Fibroblast of skin of left biceps (primary cell): Measurements from ENCODE around the gene KIF14.
A peak's percentile ranks its signal among the peaks of the same experiment; 100 is the strongest.
"Not testable (repeated sequence)": the region's sequence is repeated elsewhere in the genome, so short reads cannot be mapped to it uniquely, and the experiment has no call there.

Experiments used
- DNase-seq, 2 experiments: peaks; one replicate each; pipeline ENCODE4 v3.0.0-alpha.2; 2013; ENCODE audit warnings: low read depth in 2 of 2

KIF14 gene

DNA sequence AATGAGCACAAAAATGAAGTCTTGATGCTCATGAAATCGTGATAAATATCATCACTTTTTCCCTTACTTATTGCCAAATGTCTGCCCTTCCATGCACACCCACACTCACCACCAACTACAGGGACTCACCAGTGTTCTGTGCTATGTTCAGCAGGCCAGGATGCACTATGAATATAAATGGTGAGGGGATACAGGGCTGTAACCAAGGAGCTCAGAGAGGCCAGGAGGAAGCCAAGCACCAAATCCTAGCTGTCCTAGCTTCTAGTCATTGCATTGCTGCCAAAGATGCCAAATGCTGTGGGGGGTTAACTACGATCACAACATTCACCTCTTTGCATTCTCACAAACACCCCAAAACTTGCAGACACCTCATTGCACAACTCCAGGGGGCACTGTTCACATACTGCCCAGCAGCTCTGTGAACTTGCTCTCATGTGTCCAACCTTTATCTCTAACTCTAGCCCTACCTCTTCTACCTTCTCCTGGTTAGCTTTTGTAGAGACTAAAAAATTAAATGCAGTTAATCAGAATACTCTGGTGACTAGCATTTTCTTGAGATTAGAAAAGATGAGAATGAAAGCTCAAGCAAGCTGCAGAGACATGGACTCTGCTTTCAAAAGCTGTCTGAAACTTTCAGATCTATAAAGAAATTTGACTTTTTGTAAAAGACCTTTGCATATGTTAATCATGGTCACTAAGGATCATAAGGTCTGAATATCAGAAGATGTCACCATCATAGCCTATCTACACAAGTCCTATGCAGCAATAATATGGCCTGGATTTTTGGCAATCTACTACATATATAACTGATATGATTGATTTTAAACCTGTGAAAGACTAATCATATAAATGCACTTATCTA is 13.9 kb upstream of the KIF14 start:
- DNase-seq = no peak

DNA sequence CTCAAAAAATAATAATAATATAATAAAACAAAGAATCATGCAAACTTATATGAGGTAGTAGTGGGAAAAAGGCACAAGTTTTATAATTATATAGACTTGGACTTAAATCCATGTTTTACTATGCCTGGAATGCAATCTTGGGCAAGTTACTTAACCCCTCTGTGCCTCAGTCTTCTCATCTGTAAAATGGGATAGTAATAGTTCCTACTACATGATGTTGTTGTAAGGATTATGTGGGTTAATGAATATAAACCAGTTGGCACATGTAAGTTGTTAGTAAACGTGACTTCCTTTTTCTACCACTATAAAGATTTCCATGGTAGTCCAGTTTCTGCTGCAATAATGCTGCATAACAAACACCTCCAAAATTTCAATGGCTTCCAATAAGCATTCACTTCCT is 10.8 kb upstream of the KIF14 start:
- no peak for DNase-seq

DNA sequence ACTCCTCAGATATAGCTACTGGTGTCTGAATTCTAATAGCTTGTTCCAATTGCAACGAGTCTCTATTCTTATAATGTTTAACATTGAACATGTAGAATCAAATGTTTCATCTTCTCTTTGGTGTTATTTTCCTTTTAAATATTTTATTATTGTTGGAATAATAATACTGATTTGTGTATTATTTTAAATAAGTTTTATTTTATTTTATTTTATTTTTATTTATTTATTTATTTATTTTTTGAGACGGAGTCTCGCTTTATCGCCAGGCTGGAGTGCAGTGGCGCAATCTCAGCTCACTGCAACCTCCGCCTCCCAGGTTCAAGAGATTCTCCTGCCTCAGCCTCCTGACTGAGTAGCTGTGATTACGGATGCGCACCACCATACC is 10.0 kb upstream of the KIF14 start:
- not testable (repeated sequence) for DNase-seq

DNA sequence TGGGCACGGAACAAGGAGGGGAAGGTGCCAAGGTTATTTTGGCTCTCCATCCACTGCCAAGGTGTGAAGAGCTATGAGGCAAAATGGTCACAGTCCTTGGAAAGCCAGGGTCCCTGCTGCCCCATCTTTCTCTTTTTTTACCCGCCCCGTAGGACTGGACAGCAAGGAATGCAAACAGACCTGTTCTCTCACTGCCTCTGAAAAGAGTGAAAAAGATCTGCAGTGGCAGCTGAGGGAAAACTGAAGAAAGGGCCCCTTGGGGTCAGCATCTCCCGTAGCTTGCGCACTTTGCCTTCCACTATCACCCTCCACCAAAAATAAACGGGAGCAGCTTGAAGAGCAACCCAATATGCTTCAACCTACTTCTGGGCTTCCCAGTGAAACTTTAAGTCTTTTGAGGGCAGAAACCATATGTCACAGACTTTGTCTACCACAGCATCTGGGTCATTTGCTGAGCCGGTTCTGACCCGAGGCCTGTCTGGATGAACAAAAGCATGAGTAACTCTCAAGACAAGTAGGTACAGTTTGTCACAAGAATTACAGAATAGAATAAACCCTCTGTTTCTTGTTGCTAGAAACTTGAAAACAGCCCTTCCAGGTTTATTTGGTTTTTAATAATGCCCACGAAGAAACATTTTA is 9.4 kb upstream of the KIF14 start:
- DNase-seq = no peak

DNA sequence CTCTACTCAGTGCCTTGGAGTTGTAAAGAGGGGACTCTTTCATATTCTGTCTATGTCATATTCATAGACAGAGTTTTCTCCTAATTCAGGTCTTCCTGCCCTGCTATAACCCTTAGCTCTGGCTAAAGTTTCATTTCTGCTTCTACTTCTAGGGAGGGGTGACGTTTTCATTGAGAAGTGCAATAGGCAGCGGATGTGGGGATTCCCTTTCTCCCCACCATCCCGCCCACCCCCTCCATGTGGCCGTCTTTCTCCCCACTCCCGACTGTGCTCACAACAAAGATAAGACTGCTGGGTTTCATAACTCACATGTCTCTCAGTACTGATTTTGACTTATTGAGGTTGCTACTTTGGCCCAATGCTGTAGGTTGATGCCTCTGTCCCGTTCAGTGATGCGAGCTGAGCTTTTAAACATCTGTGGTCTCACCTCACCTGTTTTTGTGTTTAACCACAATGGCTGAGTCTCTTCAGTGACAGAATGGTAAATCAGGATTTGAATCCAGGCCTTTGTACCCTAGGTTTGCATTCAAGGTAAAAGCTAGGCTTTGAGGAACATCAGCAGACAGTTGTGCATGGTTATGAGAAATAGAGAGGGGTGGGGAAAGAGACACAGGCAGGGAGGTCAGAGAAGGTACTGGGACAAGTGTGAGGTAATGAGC is 7.8 kb upstream of the KIF14 start:
- no peak for DNase-seq

DNA sequence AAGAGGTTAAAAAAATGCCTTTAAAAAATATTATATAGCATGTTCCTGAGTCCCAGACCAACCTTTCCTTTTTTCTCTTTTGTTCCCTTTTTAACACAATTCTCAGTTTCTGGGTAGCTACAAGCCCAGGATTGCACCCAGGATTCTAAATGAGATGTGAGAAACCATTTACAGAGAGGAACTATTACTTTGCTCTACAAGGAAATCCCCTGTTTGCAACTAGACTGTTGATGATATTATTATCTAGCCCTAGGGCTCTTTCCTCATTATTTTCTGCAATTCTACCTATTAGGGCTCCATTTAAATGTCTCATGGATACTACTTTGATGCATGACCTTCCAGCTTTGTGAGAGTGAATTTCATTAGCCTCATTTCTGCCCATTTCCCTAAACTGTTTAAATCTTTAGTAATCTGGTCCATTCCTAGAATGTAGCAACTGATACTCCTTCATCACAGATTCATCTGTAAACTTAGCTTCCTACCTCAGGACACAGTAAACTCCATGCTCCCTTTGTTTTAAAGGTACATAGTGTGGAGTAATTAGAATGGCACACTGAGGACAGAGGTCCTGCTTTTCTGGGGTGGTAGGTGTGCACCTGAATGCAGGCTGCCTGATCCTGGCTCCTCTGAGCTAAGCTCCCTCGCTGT is 7.1 kb upstream of the KIF14 start:
- no peak for DNase-seq

DNA sequence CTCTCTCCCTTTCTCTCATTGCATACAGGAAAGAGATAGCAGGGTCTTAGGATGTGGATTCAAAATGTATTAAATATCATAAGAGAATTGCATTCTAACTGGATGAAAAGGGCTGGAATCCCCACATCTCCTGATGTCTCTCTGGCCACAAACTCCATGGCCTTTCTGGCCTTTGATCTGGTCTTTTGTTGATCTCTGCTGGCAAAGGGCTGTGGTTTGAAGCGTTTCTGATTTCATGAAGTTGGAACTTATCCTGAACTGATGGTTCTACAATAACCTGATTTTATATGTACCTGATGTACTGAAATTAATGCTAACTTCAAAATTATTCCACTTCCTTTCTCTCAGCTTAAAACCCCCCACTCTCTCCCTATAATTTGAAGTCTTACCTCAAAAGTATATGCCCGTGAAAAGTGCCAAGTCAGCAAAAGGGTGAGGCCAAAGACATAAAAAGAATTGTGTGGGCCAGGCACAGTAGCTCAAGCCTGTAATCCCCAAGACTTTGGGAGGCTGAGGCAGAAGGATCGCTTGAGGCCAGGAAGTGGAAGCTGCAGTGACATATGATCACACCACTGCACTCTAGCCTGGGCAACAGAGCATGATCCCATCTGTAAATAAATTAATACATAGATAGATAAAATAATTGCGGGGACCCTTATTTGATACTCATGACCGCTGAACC is 6.4 kb upstream of the KIF14 start:
- DNase-seq = no peak

DNA sequence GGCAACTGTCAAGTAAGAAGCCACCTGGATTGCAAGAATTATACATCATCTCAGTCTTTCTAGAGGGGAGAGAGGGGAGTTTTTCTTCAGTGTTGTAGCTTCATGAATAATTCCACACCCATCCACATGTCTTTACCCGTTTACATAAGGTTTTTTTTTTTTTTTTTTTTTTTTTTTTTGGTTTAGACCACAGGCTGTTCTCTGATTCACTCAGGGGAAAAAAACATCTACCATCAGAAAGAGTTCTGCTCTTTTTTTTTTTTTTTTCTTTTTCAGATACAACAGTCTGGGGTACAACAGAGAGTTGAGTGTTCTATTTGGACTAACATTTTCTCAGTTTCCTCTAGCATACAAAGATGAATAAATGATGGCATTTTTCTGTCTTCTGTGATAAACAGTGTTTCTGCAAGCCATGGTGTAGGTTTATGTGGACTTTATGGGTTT is 4.9 kb upstream of the KIF14 start:
- no peak for DNase-seq

DNA sequence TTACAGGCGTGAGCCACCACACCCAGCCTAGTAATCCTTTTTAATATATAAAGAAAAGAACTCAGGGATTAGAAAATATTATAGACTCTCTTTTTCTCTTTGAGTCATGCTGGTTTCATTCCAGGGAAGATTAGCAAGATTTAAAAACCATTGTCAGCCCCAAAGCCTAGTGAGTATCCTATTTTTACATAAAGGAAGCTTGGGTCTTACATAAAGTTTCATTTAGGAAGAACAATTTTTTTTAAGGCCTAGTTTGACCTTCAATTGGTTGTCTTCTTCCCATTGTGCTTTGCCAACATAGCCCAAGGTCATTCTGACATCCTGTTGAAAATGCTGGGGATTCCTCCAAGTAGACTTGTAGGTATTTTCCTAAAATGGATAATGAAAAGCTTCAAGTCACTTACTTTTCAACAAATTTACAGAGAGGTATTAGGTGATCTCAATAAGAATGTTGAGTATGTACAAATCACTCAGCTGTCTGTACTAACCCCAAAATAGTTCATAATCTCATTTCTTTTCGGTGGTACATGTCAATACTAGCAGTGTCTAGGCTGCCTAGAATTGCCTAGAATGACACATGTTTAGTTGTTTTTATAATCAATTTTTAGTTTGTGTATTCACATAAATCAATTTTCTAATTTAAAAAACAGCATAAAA is 4.3 kb upstream of the KIF14 start:
- DNase-seq = no peak

DNA sequence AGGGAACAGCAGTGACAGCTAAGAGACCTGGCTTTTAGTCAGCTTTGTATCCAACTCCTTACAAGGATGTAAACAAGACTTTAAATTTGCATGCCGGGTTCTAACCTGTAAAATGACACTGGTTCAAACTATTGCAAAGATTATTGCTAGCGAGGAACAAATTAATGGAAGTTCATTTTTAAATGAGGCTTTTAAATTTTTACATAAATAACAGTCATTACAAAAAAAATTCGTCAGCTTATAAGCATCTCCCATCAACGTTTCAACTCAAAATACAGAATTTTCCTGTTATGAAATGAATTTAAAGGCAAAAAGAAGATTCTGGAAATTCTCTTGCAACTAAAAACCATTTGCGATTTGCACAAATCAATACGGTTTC is 668 bp downstream of the KIF14 start:
- DNase-seq = no peak

DNA sequence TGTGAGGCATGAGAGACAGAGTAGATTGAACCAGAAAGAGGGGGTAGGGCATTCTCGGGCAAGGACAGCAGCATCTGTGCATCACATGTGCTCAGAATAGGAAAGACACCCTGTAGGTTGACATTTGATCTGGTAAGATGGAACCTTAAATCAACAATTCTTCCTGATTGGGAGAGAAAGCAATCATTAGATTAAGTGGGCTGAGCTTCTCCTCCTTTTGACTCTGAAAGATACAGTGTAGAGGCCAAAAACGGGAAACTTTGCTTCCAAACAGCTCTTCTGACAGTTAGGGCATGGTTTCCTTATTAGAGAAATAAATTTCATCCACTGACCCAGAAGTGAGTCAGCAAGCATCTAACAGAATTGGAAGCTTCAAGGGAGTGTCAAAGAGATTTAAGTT is 9.7 kb downstream of the KIF14 start:
- DNase-seq = peak; percentile 47 to 57

DNA sequence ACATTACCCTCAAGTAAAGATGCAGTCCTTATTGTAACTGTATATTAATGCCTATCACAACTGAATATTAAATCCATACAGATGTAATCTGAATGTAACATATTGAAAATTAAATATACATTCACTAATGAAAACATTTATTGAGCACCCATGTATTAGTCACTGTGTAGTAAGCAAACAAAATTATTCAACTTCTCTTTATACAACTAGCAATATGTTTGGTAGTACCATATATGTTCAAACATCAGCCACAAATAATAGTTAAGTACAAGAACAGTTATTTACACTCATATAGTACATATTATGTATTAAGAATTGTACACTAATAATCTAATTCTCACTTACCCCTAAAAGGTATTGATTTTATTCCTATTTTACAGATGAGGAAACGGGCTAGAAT is 17.9 kb downstream of the KIF14 start:
- no peak for DNase-seq

DNA sequence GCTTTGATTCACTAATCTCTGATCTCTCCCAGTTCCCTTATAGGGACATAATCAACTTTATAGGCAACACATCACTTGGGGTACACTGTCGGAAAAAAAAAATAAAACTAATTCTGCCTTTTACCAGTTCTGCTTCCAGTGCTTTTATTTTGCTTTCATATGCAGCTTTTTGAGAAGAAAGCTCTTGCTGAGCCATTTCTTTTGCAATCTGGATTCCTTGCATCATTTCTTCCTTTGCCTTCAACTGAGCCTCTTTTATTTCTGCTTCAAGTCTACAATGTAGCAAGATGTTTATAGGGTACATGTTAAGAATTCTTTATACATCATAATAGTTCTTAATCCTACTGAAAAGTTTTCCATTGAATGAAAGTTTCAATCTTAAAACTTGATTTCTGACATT is 30.6 kb downstream of the KIF14 start:
- no peak for DNase-seq

DNA sequence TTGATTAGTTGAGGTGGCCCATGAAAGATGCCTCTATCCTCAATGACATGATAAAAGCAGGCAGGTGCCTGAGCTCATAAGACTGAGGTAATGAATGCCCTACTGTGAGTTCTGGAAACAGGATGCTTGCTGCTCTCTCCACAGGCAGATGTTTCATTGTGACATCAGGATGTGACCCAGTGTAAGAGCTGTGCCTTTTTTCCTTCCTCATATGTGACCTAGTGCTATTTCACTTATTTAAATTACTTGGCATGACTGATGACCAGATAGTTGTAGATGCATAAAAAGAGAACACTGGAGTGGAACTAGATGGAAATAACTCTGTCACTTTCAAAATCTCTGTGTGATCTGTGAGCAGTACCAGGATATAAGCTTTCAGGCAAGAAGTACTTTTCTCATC is 31.9 kb downstream of the KIF14 start:
- DNase-seq = no peak

DNA sequence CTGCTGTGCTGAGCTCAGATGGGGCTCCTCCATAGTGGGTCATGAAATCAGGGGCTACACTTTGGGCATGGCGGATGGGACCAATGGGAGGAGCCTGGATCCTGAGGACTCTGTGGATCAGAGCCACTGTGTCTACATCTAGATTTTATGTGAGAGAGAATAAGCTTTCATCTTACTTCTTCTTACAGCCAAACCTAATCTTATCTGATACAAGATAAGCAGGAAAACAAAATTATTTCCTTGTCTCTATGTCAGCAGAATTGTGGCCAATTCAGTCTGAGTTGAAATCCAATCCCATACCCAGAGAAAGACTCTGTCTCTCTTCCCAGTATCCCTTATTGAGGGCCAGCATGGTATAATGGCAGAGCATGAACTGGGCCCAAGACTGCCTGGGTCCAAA is 56.2 kb downstream of the KIF14 start:
- no peak for DNase-seq

DNA sequence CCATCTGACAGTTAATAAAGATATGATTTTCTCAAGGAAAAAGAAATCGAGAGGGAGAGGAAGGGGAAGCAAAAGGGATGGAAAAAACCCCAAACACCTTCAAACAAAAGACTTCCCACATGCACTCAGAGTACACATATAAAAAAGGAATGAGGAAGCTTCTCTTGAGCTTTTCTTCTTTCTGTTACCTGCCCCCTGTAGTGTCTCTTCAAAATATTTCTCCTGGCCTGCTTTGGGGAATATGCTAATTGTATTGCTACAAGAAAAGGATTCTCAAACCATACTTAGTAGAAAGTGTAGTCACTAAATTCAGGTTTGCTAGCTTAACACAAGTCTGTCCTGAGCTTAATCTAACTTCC is 58.7 kb downstream of the KIF14 start:
- no peak for DNase-seq

DNA sequence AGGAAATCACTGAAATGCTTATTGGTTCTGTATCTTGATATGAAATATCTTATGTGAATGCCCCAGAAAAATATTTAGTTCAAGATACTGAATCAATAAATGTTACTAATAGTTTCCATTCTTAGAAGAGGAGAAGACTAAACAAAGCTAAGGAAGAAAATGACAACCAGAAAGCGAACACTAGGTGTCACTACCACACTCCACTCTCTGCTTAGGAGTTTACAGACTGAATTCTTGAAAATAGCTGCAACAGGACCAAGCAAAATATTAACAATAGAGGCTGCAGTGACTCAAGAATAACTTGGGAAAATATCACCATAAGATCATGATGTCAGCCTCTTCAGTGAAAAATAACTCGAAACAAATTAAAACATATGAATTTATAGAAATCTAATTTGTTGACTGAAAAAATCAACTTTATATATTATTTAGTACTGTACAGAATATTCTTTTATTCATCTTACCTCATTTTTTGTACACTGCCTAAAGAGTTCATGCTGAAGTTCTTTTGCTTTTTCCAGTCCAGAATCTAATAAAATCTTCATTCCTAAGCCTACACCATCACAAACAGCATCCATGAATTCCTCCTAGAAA is 61.6 kb downstream of the KIF14 start:
- DNase-seq = peak; percentile 19 to 20

DNA sequence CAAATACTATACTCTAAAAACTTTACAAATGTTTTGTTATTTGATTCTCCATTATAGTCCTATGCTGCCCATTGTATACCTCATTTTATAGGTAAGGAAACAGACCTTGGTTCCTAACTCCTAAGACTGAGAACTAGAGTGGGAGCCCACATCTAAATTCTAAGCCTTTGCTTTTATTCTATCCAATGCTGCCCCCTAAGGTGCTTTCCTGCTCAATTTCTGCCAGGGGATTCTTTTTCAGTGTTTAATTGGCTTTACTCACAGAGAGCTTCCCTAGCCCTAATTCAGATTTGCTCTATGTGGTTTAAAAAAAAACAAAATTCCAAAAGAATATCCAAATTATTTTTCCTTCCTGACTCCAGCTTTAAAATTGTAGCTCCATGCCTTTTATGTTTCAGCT is 64.5 kb downstream of the KIF14 start:
- DNase-seq = no peak

DNA sequence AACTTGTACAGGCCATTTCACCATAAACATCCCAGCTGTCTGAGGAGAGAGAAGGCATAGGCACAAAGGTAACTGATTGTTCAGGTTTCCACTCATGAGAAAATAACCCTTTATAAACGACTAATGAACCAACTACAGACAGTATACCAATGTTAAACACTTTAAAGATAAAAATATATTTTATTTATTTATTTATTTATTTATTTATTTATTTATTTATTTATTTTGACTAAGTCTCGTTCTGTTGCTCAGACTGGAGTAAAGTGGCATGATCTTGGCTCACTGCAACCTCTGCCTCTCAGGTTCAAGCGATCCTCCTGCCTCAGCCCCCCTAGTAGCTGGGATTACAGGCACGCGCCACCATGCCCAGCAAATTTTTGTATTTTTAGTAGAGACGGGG is 67.8 kb downstream of the KIF14 start:
- DNase-seq = not testable (repeated sequence)

DNA sequence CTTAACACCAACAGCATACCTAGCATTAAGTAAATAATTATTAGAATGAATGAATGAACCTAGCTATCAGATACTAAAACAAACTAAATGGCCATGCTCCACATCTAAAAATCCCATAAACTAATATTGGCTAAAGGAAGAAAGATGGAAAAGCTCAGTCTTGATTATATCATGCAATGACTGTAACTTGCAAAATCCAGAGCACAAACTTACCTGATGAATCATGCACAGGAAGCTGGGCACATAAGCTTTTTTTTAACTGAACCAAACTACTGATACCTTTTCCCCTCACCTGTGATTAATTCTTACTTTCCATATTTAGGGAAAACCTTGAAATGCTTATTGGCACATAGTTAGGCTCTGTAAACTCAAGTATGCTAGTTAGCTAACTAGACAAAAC is 70.2 kb downstream of the KIF14 start:
- no peak for DNase-seq

DNA sequence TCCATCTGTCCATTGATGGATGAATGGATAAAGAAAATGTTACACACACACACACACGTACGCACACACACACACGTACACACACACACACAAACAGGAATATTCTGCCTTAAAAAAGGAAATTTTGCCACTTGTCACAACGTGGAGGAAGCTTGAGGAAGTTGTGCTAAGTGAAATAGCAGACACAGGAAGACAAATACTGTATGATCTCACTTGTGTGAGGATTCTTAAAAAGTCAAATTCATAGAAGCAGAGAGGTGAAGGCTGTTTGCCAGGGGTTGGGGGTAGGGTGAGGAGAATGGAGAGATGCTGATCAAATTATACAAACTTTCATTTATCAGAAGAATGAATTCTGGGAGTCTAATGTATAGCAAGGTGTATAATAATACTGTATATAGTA is 73.2 kb downstream of the KIF14 start:
- DNase-seq = no peak
